GM18861 (cell line): ENCODE results near the gene FAM120AOS.
A peak's percentile ranks its signal among the peaks of the same experiment; 100 is the strongest.

Experiments
- ATAC-seq: cut with Tn5 transposase; IDR thresholded peaks from one replicate; pipeline ENCODE4 v1.9.1; 2021; ENCODE audit not compliant: unreplicated experiment

The FAM120AOS gene

GRCh38 chr9:93453047-93453914 is at the start of gene FAM120AOS:
Gene FAM120AOS (minus strand): TSS chr9:93453581. CDS start chr9:93452709, 872 bp downstream.
- ATAC-seq = peak; percentile 51

- ATAC-seq = no peak
Observed at GRCh38 chr9:93501406-93501805, 48.0 kb upstream of the FAM120AOS start.

GRCh38 chr9:93500571-93501298 is 47.4 kb upstream of the FAM120AOS start:
- no peak for ATAC-seq

- ATAC-seq = no peak
Observed at GRCh38 chr9:93496285-93496684, 42.9 kb upstream of the FAM120AOS start.

GRCh38 chr9:93493949-93494348 is 40.6 kb upstream of the FAM120AOS start:
- ATAC-seq = no peak

- no peak for ATAC-seq
Observed at GRCh38 chr9:93492327-93492726, 38.9 kb upstream of the FAM120AOS start.

GRCh38 chr9:93491593-93492232 is 38.3 kb upstream of the FAM120AOS start:
- ATAC-seq = no peak

GRCh38 chr9:93488244-93488643 is 34.9 kb upstream of the FAM120AOS start:
- ATAC-seq = no peak

GRCh38 chr9:93486268-93486667 is 32.9 kb upstream of the FAM120AOS start:
- no peak for ATAC-seq

- ATAC-seq = no peak
Observed at GRCh38 chr9:93483497-93483896, 30.1 kb upstream of the FAM120AOS start.

GRCh38 chr9:93480728-93481324 is 27.4 kb upstream of the FAM120AOS start:
- no peak for ATAC-seq

GRCh38 chr9:93480262-93480661 is 26.9 kb upstream of the FAM120AOS start:
- no peak for ATAC-seq

GRCh38 chr9:93479726-93480125 is 26.3 kb upstream of the FAM120AOS start:
- no peak for ATAC-seq

- ATAC-seq = no peak
Observed at GRCh38 chr9:93477397-93477796, 24.0 kb upstream of the FAM120AOS start.

- no peak for ATAC-seq
Observed at GRCh38 chr9:93476924-93477323, 23.5 kb upstream of the FAM120AOS start.

- no peak for ATAC-seq
Observed at GRCh38 chr9:93475856-93476255, 22.5 kb upstream of the FAM120AOS start.

GRCh38 chr9:93475108-93475507 is 21.7 kb upstream of the FAM120AOS start:
- ATAC-seq = no peak

- ATAC-seq = no peak
Observed at GRCh38 chr9:93473411-93473810, 20.0 kb upstream of the FAM120AOS start.

- ATAC-seq = no peak
Observed at GRCh38 chr9:93471124-93471523, 17.7 kb upstream of the FAM120AOS start.

- no peak for ATAC-seq
Observed at GRCh38 chr9:93470391-93470790, 17.0 kb upstream of the FAM120AOS start.

- no peak for ATAC-seq
Observed at GRCh38 chr9:93468763-93469456, 15.5 kb upstream of the FAM120AOS start.
